ENCODE data around the gene OXT.

DNA sequence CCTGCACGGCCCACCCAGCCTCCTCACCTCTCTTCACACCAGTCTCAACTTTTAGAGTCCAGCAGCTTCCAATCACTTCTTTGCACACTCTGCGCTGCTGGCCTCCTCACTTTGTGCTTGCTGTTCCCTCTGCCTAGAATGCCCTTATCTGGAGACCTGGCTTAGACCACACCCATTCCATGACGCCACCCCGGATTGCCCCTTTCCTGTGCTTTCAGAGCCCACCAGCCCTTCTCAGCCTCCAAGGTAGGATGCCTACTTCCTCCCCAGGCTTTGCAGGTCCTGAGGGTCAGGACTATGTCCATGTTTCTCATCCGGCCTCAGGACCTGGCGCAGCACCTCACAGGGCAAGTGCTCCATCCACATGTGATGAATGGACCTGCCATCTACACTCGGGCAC is 40.1 kb downstream of the OXT start:
- TF ChIP-seq POLR2AphosphoS5 (IDR thresholded peaks at IDR 0.05; ENCODE audit: low read depth, low read length): no peak
- TF ChIP-seq, protein P1, sequence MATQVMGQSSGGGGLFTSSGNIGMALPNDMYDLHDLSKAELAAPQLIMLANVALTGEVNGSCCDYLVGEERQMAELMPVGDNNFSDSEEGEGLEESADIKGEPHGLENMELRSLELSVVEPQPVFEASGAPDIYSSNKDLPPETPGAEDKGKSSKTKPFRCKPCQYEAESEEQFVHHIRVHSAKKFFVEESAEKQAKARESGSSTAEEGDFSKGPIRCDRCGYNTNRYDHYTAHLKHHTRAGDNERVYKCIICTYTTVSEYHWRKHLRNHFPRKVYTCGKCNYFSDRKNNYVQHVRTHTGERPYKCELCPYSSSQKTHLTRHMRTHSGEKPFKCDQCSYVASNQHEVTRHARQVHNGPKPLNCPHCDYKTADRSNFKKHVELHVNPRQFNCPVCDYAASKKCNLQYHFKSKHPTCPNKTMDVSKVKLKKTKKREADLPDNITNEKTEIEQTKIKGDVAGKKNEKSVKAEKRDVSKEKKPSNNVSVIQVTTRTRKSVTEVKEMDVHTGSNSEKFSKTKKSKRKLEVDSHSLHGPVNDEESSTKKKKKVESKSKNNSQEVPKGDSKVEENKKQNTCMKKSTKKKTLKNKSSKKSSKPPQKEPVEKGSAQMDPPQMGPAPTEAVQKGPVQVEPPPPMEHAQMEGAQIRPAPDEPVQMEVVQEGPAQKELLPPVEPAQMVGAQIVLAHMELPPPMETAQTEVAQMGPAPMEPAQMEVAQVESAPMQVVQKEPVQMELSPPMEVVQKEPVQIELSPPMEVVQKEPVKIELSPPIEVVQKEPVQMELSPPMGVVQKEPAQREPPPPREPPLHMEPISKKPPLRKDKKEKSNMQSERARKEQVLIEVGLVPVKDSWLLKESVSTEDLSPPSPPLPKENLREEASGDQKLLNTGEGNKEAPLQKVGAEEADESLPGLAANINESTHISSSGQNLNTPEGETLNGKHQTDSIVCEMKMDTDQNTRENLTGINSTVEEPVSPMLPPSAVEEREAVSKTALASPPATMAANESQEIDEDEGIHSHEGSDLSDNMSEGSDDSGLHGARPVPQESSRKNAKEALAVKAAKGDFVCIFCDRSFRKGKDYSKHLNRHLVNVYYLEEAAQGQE (IDR thresholded peaks at IDR 0.05; ENCODE audit: insufficient read depth in 1 of 2, low read depth in 2 of 2, low read length in 2 of 2): no peak
- TF ChIP-seq TAF1 (IDR thresholded peaks at IDR 0.05; ENCODE audit: borderline replicate concordance, insufficient read depth, low read length): no peak
- no peak for TF ChIP-seq SIN3A (IDR thresholded peaks at IDR 0.05; ENCODE audit: borderline replicate concordance, insufficient read depth, low read length)

Measured in PFSK-1 (cell line).